GM12864 (cell line): Measurements from ENCODE around the gene NUP88.

Experiments used
- DNase-seq: peaks from one replicate; pipeline ENCODE4 v3.0.0-alpha.2; 2011; ENCODE audit warnings: low read depth
- H3K4me3 ChIP-seq: 2 replicates; pipeline ENCODE4 v1.5.1; 2011; ENCODE audit warnings: mild to moderate bottlenecking, low read depth, low read length, control low read depth
- CTCF ChIP-seq: IDR thresholded peaks from 2 replicates; pipeline ENCODE4 v1.5.1; 2011; ENCODE audit warnings: low read depth, mild to moderate bottlenecking, moderate library complexity, low read length, control low read depth, inconsistent platforms; ENCODE audit errors: missing control alignments

Gene NUP88

GRCh38 chr17:5344914-5345313, 74.5 kb downstream of the NUP88 start:
- TF ChIP-seq CTCF: no peak
- DNase-seq: no peak
- no peak overlapping the region for H3K4me3 ChIP-seq
